Measurements from ENCODE around the gene VEGFB. TPM values are rescaled to one million over a fixed set of nuclear protein-coding genes. Genes with fewer than 3 reads are reported as not detected.

Gene VEGFB
- total and polyA plus RNA-seq, 2 of the 8 experiments (the other 6 are each of a cell fraction or from before 2014, with no cell fraction given): 9.3 to 49.6 TPM

GRCh38 chr11:64262271-64263002 lies 28.1 kb downstream of the VEGFB start:
- DNase-seq (ENCODE audit: low read depth in 1 of 2, low spot score in 2 of 2) (no peak), FAIRE-seq (no peak)
- Histone ChIP-seq H3K4me3 (ENCODE audit: extremely low read depth in 1 of 4, insufficient read depth in 2 of 4, low read depth in 3 of 4, low read length in 4 of 4) (no peak overlapping the region), H3K36me3 (ENCODE audit: control insufficient read depth in 2 of 4, insufficient read depth in 4 of 4, low read length in 3 of 4) (peaks cover 22 to 81% (median 39%) of the 10 kb centered on the region in 4 experiments), H4K20me1 (replicated peaks in 1 of 2; ENCODE audit: control insufficient read depth in 1 of 2, insufficient read depth in 2 of 2, low read length in 2 of 2) (peaks cover 8 to 20% of the 10 kb centered on the region in 2 experiments), H3K4ac (replicated peaks; ENCODE audit: insufficient read length, low read depth, low read length) (no peak overlapping the region), H3K79me2 (ENCODE audit: control insufficient read depth in 1 of 2, insufficient read depth in 2 of 2, low read length in 2 of 2) (no peaks in the 10 kb centered on the region), H4K91ac (replicated peaks; ENCODE audit: insufficient read length, low read length) (no peak overlapping the region), H3K56ac (replicated peaks; ENCODE audit: insufficient read length, low read depth, low read length) (no peak overlapping the region), H2BK12ac (ENCODE audit: low read depth, low read length) (no peak overlapping the region), H2BK15ac (ENCODE audit: low read length) (no peak overlapping the region), H2AK5ac (ENCODE audit: low read depth, low read length) (no peak overlapping the region), H3K23ac (ENCODE audit: insufficient read length) (no peak overlapping the region), H3K14ac (ENCODE audit: insufficient read length) (no peak overlapping the region), H3K79me1 (ENCODE audit: low read depth, low read length) (no peaks in the 10 kb centered on the region), H2BK120ac (replicated peaks; ENCODE audit: low read depth, low read length) (no peak overlapping the region), H3K4me1 (replicated peaks in 1 of 4; ENCODE audit: control insufficient read depth in 3 of 4, insufficient read depth in 4 of 4, low read length in 3 of 4) (no peaks in the 10 kb centered on the region; a peak in 3 of 7 replicates), H4K8ac (ENCODE audit: extremely low read depth, insufficient read depth, low read length) (no peak overlapping the region; the same call in 1 of the 2 replicates), H3K27me3 (replicated peaks in 1 of 4; ENCODE audit: control insufficient read depth in 3 of 4, extremely low read depth in 1 of 4, insufficient read depth in 3 of 4, low read length in 3 of 4) (no peaks in the 10 kb centered on the region), H3K27ac (ENCODE audit: low read depth, low read length) (no peak overlapping the region), H3K4me2 (ENCODE audit: insufficient read depth in 1 of 2, low read depth in 2 of 2, low read length in 2 of 2) (no peak overlapping the region), H3K9ac (replicated peaks in 1 of 4; ENCODE audit: extremely low read depth in 1 of 4, low read depth in 3 of 4, low read length in 3 of 4) (no peak overlapping the region), H2BK20ac (ENCODE audit: low read length) (no peak overlapping the region), H3K9me3 (ENCODE audit: insufficient read depth in 2 of 2, low read depth in 1 of 2, low read length in 1 of 2) (no peaks in the 10 kb centered on the region), H2AFZ (ENCODE audit: low read length) (no peak overlapping the region), H2BK5ac (ENCODE audit: low read depth, low read length) (no peak overlapping the region; the same call in 1 of the 2 replicates), H3K23me2 (ENCODE audit: low read depth, low read length) (no peaks in the 10 kb centered on the region), H3K18ac (ENCODE audit: extremely low read depth, low read length) (no peak overlapping the region), H4K5ac (ENCODE audit: insufficient read length, low read depth, low read length) (no peak overlapping the region)
- ChIA-PET CTCF (ENCODE audit: partially characterized antibody) (interaction anchor here (0.9 to 8.5 kb wide), 10 partner anchors 6 to 81 kb away, joined by 3 to 102 read pairs (median 6); partner anchors contain the start of genes CATSPERZ, FERMT3, PLCB3 and PPP1R14B), POLR2A (ENCODE audit: partially characterized antibody) (interaction anchor here (1.2 to 11.9 kb wide), 5 partner anchors 6 to 38 kb away, joined by 3 to 352 read pairs (median 5); partner anchors contain the start of genes CATSPERZ, FKBP2, PLCB3 and PPP1R14B)
- no peak for TF ChIP-seq SP2 (IDR thresholded peaks at IDR 0.05; ENCODE audit: low read length)
- TF ChIP-seq CBX5 (IDR thresholded peaks at IDR 0.05; ENCODE audit: low read depth, low read length): no peak
- TF ChIP-seq PHF8 (conservative IDR thresholded peaks at IDR 0.05; ENCODE audit: low read depth, low read length): no peak
- TF ChIP-seq CREB1 (IDR thresholded peaks at IDR 0.05): no peak
- TF ChIP-seq KDM4A (IDR thresholded peaks at IDR 0.05; ENCODE audit: low read depth, low read length, severe bottlenecking): no peak
- no peak for TF ChIP-seq EZH2 (IDR thresholded peaks at IDR 0.05; ENCODE audit: low read depth, low read length, severe bottlenecking)
- WGBS, 2 experiments (ENCODE audit: extremely low coverage in 1 of 2, insufficient coverage in 1 of 2, insufficient read length in 1 of 2, insufficient replicate concordance in 2 of 2, low coverage in 1 of 2, low lambda C conversion rate in 2 of 2, missing lambda C conversion rate in 1 of 2): 94% methylated on average over 42 of the region's 42 CpGs; no CpG with 5 or more reads in 1 of the 2 experiments

Data from H1 (cell line).